Measurements from ENCODE around the gene KDM4B.

The KDM4B gene

GRCh38 chr19:5052945-5053485 lies 84.1 kb downstream of the KDM4B start:
- no peak for DNase-seq

GRCh38 chr19:5053661-5054060 lies 84.7 kb downstream of the KDM4B start:
- no peak for DNase-seq

GRCh38 chr19:5054551-5055456 lies 85.9 kb downstream of the KDM4B start:
- no peak for DNase-seq

- DNase-seq = no peak
These were observed 86.5 kb downstream of the KDM4B start for GRCh38 chr19:5055457-5055776.

- no peak for DNase-seq
These were observed 88.9 kb downstream of the KDM4B start for GRCh38 chr19:5057860-5058259.

GRCh38 chr19:5058521-5059212 lies 89.8 kb downstream of the KDM4B start:
- DNase-seq = no peak

GRCh38 chr19:5059213-5059574 lies 90.3 kb downstream of the KDM4B start:
- no peak for DNase-seq

GRCh38 chr19:5059793-5060192 lies 90.9 kb downstream of the KDM4B start:
- DNase-seq = no peak

GRCh38 chr19:5062195-5062594 lies 93.3 kb downstream of the KDM4B start:
- DNase-seq = no peak

- no peak for DNase-seq
These were observed 93.9 kb downstream of the KDM4B start for GRCh38 chr19:5062799-5063198.

GRCh38 chr19:5063873-5064645 lies 95.1 kb downstream of the KDM4B start:
- no peak for DNase-seq

GRCh38 chr19:5064896-5065295 lies 96.0 kb downstream of the KDM4B start:
- DNase-seq = no peak

GRCh38 chr19:5065663-5066093 lies 96.8 kb downstream of the KDM4B start:
- DNase-seq = no peak

GRCh38 chr19:5066768-5067167 lies 97.9 kb downstream of the KDM4B start:
- DNase-seq = no peak

GRCh38 chr19:5067678-5068077 lies 98.8 kb downstream of the KDM4B start:
- no peak for DNase-seq

- no peak for DNase-seq
These were observed 99.5 kb downstream of the KDM4B start for GRCh38 chr19:5068233-5069072.

GRCh38 chr19:5070331-5070730 lies 101.4 kb downstream of the KDM4B start:
- DNase-seq = no peak

GRCh38 chr19:5070930-5071329 lies 102.0 kb downstream of the KDM4B start:
- no peak for DNase-seq

GRCh38 chr19:5071579-5071978 lies 102.7 kb downstream of the KDM4B start:
- DNase-seq = no peak

- no peak for DNase-seq
These were observed 103.2 kb downstream of the KDM4B start for GRCh38 chr19:5072115-5072514.

- DNase-seq = no peak
These were observed 104.4 kb downstream of the KDM4B start for GRCh38 chr19:5073153-5073844.

GRCh38 chr19:5074407-5074806 lies 105.5 kb downstream of the KDM4B start:
- no peak for DNase-seq

All from CD4-positive, alpha-beta T cell treated with Interleukin-6 for 4 hours (primary cell).